Measurements from ENCODE around the gene HBG2.
"Not testable (repeated sequence)": the region's sequence is repeated elsewhere in the genome, so short reads cannot be mapped to it uniquely, and the experiment has no call there.

Gene HBG2

GRCh38 chr11:5254646-5255413 lies at the start of gene HBG2:
Gene HBG2 (minus strand): TSS chr11:5254781. CDS start chr11:5254728, 53 bp downstream.
- not testable (repeated sequence) for DNase-seq

GRCh38 chr11:5304046-5304445 lies 49.5 kb upstream of the HBG2 start:
- no peak for DNase-seq

GRCh38 chr11:5303626-5304025 lies 49.0 kb upstream of the HBG2 start:
- no peak for DNase-seq

GRCh38 chr11:5301846-5302245 lies 47.3 kb upstream of the HBG2 start, which contains the start of gene OR51B4:
Gene OR51B4 (minus strand): TSS chr11:5301946. CDS start chr11:5301946, 0 bp downstream.
- no peak for DNase-seq

GRCh38 chr11:5300251-5300650 lies 45.7 kb upstream of the HBG2 start:
- no peak for DNase-seq

- no peak for DNase-seq
Observed at GRCh38 chr11:5298451-5298850, 43.9 kb upstream of the HBG2 start.

GRCh38 chr11:5297721-5298323 lies 43.2 kb upstream of the HBG2 start:
- no peak for DNase-seq

GRCh38 chr11:5294342-5294995 lies 39.9 kb upstream of the HBG2 start:
- not testable (repeated sequence) for DNase-seq

- no peak for DNase-seq
Observed at GRCh38 chr11:5293028-5293427, 38.4 kb upstream of the HBG2 start.

GRCh38 chr11:5291207-5291838 lies 36.7 kb upstream of the HBG2 start:
- peak in 2 of 3 experiments; percentile 1 to 5 for DNase-seq

- no peak for DNase-seq
Observed at GRCh38 chr11:5290106-5290505, 35.5 kb upstream of the HBG2 start.

- no peak for DNase-seq
Observed at GRCh38 chr11:5289696-5290095, 35.1 kb upstream of the HBG2 start.

GRCh38 chr11:5288906-5289550 lies 34.4 kb upstream of the HBG2 start:
- DNase-seq, result no peak

- no peak for DNase-seq
Observed at GRCh38 chr11:5288108-5288905, 33.7 kb upstream of the HBG2 start.

- no peak for DNase-seq
Observed at GRCh38 chr11:5286901-5287300, 32.3 kb upstream of the HBG2 start.

- DNase-seq, result no peak
Observed at GRCh38 chr11:5286351-5286750, 31.8 kb upstream of the HBG2 start.

GRCh38 chr11:5285703-5286340 lies 31.2 kb upstream of the HBG2 start:
- no peak for DNase-seq

- no peak for DNase-seq
Observed at GRCh38 chr11:5284637-5285036, 30.1 kb upstream of the HBG2 start.

- no peak for DNase-seq
Observed at GRCh38 chr11:5283882-5284281, 29.3 kb upstream of the HBG2 start.

- DNase-seq, result no peak
Observed at GRCh38 chr11:5283086-5283485, 28.5 kb upstream of the HBG2 start.

GRCh38 chr11:5282628-5283027 lies 28.0 kb upstream of the HBG2 start:
- no peak for DNase-seq

GRCh38 chr11:5281596-5281995 lies 27.0 kb upstream of the HBG2 start:
- DNase-seq, result no peak
